ENCODE results near the gene SEC11A.

GRCh38 chr15:84658080-84658787 lies 57.7 kb downstream of the SEC11A start, which contains the start of gene NMB:
- TF ChIP-seq POLR2AphosphoS5 (IDR thresholded peaks at IDR 0.05; ENCODE audit: borderline replicate concordance, low read depth, low read length): no peak
- no peak for TF ChIP-seq EZH2 (IDR thresholded peaks at IDR 0.05)
- no peak for TF ChIP-seq FOXP2 (optimal IDR thresholded peaks at IDR 0.05; ENCODE audit: control extremely low read depth, extremely low read length, insufficient read depth)
